MG63 (cell line): ENCODE results near the gene DNM1. TPM values are rescaled to one million over a fixed set of nuclear protein-coding genes. Genes with fewer than 3 reads are reported as not detected.
"Not testable (repeated sequence)": the region's sequence is repeated elsewhere in the genome, so short reads cannot be mapped to it uniquely, and the experiment has no call there.

ENCODE experiments used
- DNase-seq: peaks from one replicate; pipeline ENCODE4 v3.0.0-alpha.2; 2020
- H3K27me3 ChIP-seq: fragments of 250-450 bp; sonication (Bioruptor Pico); 2 replicates; pipeline ENCODE4 v1.5.1; 2020; ENCODE audit warnings: mild to moderate bottlenecking, moderate library complexity
- H3K36me3 ChIP-seq: fragments of 250-450 bp; sonication (Bioruptor Pico); 2 replicates; pipeline ENCODE4 v1.5.1; 2020; ENCODE audit warnings: mild to moderate bottlenecking, moderate library complexity
- H3K4me3 ChIP-seq: fragments of 250-450 bp; sonication (Bioruptor Pico); 2 replicates; pipeline ENCODE4 v1.5.1; 2020; ENCODE audit warnings: mild to moderate bottlenecking, moderate library complexity
- H3K9me3 ChIP-seq: fragments of 250-450 bp; sonication (Bioruptor Pico); 2 replicates; pipeline ENCODE4 v1.5.1; 2020; ENCODE audit warnings: mild to moderate bottlenecking, moderate library complexity
- total RNA-seq: library from RNA; depleted of rRNA; stranded (reverse); fragments of >200 nt; shearing (Covaris generic); gene quantifications from 2 replicates; pipeline ENCODE4 v1.2.3, GENCODE V29; 2014; ENCODE audit warnings: low replicate concordance

Gene DNM1
- total RNA-seq, 1 experiment from 2014 or later: 0.30 TPM

DNA sequence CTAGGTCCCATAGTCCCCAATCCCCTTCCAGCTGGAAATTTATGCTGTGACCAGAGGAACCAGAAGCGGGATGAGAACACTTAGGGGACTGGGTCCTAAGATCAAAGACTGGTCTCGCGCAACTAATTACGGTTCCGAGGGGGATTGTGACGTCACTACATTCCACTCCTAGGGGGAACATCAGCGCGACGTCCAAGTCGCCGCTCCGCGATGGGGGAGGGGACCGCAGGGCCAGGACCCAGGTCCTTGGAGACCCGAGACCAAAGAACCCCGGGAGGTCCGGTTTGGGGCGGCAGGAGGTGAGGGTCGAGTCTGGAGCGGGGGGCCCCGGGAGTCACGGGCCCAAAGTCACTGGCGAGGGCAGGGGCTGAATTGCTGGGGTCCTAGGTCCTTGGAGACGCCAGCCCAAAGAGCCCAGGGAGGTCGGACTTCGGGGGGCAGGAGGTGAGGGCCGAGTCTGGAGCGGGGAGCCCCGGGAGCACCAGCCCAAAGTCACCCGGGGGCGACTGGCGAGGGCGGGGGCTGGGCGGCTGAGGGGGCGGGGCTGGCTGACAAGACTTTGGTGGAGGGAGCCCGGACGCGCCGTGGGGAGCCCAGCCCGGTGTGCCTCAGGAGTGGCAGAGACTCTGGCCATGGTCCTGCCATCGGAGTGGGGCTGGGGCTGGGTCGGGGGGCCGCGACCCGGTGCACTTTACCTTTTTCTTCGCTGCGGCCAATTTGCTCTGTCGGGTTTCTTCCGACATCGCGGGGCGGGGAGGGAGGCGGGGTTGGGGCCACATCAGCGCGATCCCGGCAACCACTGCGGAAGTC lies 72.2 kb downstream of the DNM1 start, which contains the start of gene GOLGA2:
GOLGA2 (minus strand) TSS at position 810 of the 810 bp plus-strand sequence; CDS start at position 779, 31 bp downstream.
- DNase-seq: peak; percentile 19
- Histone ChIP-seq H3K36me3 (peaks cover 33% of the 10 kb centered on the region), H3K9me3 (no peaks in the 10 kb centered on the region), H3K4me3 (peak within 1 kb of the TSS; percentile 97), H3K27me3 (no peaks in the 10 kb centered on the region)

DNA sequence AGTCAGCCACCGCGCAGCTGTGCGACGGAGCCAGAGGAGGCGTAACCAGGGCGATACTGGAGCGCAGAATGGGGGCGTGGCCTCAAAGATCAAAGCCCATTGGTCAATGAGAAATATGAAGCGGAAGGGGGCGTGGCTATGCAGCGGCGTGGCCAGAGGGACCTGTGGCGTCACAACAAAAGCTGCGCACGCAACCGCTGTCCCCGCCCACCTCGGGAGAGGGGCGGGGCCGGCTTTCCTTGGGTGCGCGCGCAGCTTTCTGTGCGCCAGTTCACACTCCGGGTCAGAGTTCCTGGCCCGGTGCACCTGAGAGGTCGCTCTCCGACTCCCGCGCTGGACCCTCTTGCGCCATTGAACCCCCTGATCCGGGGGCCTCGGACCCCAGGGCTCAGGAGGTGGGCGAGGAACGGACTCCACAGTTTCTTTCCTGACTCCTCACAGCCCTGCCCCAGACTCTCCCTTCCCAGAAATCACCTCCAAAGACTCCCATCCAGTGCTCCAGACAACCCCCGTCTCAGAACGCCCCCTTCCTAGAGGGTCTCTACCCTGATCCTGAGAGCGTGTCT lies 72.9 kb downstream of the DNM1 start, which contains the start of gene SWI5:
SWI5 (plus strand) TSS at position 269 of the 566 bp plus-strand sequence.
- H3K9me3 ChIP-seq: no peaks in the 10 kb centered on the region
- peak within 1 kb of the TSS; percentile 97 for H3K4me3 ChIP-seq
- H3K36me3 ChIP-seq: peaks cover 29% of the 10 kb centered on the region
- no peaks in the 10 kb centered on the region for H3K27me3 ChIP-seq
- peak; percentile 97 for DNase-seq

DNA sequence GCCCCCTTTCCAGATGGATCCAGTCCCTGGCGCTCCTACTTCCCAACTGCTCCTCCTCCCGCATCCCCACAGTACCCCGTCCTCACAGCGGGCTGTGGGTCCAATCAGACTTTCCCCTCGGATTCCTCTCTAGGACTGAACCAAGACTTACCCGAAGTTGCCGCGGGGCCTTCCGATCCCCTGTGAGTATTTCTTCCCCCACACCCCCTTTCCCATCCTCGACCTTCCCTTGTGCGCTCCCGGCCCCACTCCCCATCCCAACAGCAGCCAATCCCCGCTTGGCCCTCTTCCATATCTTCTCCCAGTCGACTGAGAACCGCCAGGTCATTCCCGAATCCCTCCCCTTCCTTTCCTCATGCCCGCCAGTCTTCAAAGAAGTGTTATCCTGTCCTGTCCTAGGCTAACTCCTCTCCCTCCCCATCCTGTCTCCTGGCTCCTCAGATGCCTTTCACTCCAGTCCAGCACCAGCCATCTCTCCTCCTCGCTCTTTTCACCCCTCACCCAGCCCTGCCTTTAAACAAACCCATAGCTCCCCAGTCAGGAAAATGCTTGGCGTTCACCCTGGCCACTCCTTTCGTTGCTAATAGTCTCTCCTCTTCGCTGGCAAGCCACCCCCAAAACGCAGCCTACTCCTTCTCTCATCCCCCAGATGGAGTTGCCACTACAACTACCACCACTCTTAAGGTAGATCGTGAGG lies 73.5 kb downstream of the DNM1 start:
- peak overlapping the region; percentile 97 for H3K4me3 ChIP-seq
- no peaks in the 10 kb centered on the region for H3K27me3 ChIP-seq
- peak; percentile 23 for DNase-seq
- H3K9me3 ChIP-seq: no peaks in the 10 kb centered on the region
- H3K36me3 ChIP-seq: peaks cover 22% of the 10 kb centered on the region

DNA sequence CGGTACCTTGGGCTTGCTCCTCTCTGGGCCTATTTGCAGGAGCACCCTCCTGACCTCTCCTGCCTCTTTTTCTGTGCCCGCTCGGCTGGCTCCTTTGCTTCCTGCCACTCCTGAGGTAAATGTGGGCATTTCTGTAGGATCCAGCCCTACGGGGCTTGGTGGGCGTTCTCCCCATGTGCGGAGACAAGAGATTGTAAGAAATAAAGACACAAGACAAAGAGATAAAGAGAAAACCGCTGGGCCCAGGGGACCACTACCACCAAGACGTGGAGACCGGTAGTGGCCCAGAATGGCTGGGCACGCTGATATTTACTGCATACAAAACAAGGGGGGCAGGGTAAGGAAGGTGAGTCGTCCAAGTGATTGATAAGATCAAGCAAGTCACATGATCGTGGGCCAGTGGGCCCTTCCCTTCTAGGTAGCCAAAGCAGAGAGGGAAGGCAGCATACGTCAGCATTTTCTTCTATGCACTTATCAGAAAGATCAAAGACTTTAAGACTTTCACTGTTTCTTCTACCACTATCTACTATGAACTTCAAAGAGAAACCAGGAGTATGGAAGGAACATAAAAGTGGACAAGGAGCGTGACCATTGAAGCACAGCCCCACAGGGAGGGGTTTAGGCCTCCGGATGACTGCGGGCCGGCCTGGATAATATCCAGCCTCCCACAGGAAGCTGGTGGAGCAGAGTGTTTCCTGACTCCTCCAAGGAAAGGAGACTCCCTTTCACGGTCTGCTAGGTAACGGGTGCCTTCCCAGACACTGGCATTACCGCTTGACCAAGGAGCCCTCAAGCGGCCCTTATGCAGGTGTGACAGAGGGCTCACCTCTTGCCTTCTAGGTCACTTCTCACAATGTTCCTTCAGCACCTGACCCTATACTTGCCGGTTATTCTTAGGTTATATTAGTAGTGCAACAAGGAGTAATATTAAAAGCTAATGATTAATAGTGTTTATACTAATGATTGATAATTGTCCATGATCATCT lies 76.2 kb downstream of the DNM1 start:
- not testable (repeated sequence) for H3K4me3 ChIP-seq, H3K9me3 ChIP-seq, DNase-seq, H3K36me3 ChIP-seq, H3K27me3 ChIP-seq

DNA sequence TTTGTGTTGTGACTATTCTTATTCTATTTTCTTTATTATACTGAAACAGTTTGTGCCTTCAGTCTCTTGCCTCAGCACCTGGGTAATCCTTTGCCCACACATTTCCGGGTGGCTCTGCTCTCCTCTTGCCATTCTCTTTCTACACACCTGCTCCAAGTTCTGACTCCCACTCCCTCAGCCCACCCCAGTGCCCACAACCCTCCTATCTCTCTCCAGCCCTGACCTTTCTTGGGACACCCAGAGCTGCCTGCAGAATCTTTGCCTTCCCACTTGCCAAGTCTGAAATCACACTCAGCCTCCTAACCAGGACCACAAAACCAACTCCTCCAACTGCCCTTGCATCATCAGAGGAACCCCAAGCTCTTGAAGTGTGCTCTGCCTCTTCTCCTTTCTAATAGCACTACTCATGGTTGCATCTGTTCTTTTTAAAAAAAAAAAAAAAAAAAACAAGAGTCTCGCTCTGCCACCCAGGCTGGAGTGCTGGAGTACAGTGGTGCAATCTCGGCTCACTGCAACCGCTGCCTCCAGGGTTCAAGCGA lies 77.0 kb downstream of the DNM1 start:
- Histone ChIP-seq H3K4me3 (no peak overlapping the region), H3K36me3 (no peaks in the 10 kb centered on the region), H3K9me3 (no peaks in the 10 kb centered on the region), H3K27me3 (no peaks in the 10 kb centered on the region)
- DNase-seq: no peak

DNA sequence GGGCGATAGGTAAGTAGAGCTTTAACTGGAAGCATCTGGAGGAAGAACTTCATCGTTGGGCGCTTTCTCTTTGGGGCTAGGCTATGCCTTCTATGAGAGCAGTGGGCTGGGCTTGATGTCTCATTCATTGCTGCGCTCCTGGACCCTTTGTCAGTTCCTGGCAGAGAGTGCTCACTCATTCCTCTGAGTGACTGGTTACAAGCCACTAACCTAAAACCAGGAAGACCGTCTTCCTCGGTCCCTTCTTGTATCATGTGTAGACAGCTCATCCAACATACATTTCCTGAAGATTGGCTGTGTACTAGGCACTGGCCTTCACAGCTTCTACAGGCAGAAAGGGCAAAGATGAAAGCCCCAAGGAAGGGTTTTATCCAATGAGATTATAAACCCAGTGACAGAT lies 79.3 kb downstream of the DNM1 start:
- Histone ChIP-seq H3K4me3 (no peak overlapping the region), H3K36me3 (no peaks in the 10 kb centered on the region), H3K27me3 (no peaks in the 10 kb centered on the region), H3K9me3 (no peaks in the 10 kb centered on the region)
- DNase-seq: no peak

DNA sequence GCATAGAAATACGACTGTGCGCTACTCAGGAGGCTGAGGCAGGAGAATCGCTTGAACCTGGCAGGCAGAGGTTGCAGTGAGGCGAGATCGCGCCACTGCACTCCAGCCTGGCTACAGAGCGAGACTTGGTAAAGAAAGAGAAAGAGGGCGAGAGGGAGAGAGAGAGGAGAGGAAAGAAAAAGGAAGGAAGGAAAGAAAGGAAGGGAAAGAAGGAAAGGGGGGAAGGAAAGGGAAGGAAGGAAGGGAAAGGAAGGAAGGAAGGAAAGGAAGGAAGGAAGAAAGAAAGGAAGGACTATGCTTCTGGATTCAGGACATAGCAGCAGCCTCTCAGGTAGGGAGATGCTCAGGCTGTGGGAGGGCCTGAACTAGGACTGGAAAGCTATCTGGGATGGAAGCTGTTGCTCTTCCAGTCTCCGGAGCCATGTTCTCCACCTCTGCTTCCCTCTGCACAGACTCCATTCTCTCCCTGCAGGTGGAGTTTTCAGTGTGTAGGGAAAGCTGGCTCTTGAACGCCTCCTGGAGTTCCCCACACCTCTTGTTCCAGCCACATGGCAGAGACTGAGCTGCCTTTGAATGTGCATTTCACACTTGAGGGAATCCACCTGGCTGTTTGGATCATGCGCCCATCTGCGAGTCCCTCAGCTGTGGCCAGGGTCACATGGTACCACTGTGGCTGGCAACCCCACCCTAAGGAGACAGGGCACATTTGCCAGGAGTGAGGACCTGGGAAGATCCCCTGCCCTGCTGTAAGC lies 82.0 kb downstream of the DNM1 start:
- Histone ChIP-seq H3K27me3 (no peaks in the 10 kb centered on the region), H3K4me3 (no peak overlapping the region), H3K36me3 (no peaks in the 10 kb centered on the region), H3K9me3 (no peaks in the 10 kb centered on the region)
- DNase-seq: no peak

DNA sequence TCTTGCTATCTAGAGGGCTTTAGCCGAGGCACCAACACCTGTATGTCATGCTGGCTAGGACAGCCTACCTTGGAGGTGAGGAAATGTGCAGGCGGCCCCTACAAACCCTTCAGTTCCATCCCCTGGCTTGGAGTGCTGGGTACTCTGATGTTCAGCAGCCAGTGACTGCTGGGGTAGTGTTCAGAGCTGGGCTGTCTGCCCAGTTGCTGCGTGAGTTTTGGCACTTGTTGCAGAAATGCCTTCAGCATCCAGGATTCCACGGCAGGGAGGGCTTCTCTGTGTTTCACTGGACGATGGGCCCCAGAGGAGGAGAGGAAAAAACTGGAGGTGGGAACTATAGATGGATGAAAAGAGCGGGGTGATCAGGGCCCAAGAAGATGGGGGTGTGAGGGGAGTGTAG lies 83.3 kb downstream of the DNM1 start:
- Histone ChIP-seq H3K4me3 (no peak overlapping the region), H3K27me3 (no peaks in the 10 kb centered on the region), H3K9me3 (no peaks in the 10 kb centered on the region), H3K36me3 (no peaks in the 10 kb centered on the region)
- DNase-seq: peak; percentile 51

DNA sequence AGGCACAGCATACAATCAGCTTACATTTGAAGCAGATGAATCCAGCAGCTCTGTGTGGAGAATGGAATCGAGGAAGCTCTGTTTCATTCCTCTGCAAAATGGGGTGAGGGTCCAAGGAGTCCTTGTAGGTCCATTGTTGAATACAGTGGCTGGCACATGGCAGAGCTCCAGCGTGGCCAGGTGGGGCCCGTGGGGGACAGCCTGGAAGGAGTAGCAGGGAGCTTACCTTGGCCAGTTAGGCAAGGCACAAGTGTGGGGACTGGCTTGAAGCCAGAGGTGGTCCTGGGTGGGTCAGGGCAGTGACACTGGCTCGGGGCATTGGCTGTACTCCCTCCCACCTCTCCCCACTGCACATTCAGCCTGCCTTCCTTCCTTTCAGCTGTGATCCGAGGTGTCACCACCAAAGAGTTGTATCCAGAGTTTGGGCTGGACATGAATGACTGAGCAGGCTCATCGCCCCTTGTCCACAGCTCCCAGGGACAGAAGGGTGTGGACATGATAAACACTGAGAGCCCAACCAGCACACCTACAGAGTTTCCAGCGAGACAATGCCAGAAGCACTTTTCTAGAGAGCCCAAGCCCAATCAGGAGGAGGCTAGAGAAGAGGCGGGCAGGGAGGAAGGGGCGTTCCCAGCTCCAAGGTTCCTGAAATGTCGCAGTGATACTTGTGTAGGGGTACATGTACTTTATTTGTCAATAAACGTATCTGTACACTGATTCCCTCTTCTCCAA lies 85.3 kb downstream of the DNM1 start:
- no peak for DNase-seq
- H3K4me3 ChIP-seq: no peak overlapping the region
- no peaks in the 10 kb centered on the region for H3K9me3 ChIP-seq
- H3K27me3 ChIP-seq: no peaks in the 10 kb centered on the region
- H3K36me3 ChIP-seq: no peaks in the 10 kb centered on the region

DNA sequence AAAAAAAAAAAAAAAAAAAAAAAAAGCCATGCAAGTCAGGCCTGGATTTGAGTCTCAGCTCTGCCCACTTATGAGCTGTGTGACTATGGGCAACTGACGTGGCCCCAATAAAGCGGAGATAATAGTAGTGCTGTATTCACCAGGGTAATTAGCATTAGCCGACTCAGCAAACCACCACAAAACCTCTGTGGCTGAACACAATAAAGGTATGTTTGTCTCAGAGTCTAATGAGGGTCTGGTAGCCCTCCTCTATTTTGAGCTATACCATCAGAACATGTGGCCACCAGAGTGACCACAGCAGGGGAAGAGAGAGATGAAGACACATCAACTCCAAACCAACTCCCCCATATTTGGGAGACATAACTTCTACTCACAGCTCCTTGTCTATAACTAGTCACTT lies 88.8 kb downstream of the DNM1 start:
- Histone ChIP-seq H3K4me3 (no peak overlapping the region), H3K36me3 (no peaks in the 10 kb centered on the region), H3K27me3 (no peaks in the 10 kb centered on the region), H3K9me3 (no peaks in the 10 kb centered on the region)
- DNase-seq: no peak

DNA sequence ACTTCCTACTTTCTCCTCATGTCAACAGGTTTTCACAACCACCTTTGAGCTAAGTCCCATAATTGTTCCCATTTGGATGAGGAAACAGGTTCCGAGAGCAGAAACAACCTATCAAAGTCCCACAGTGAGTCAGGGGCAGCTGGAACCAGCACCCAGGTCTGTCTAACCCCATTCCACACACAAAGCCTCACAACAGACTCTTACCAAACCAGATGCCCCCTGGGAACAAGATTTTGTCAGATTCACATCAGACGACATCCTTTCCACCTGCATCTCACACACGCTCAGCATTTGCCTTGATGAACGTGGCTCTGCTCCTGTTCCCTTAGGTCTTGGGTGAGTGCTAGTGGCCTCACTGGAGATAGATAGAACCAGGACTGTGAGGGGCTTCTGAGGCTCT lies 89.9 kb downstream of the DNM1 start:
- Histone ChIP-seq H3K4me3 (no peak overlapping the region), H3K27me3 (no peaks in the 10 kb centered on the region), H3K36me3 (no peaks in the 10 kb centered on the region), H3K9me3 (no peaks in the 10 kb centered on the region)
- DNase-seq: no peak

DNA sequence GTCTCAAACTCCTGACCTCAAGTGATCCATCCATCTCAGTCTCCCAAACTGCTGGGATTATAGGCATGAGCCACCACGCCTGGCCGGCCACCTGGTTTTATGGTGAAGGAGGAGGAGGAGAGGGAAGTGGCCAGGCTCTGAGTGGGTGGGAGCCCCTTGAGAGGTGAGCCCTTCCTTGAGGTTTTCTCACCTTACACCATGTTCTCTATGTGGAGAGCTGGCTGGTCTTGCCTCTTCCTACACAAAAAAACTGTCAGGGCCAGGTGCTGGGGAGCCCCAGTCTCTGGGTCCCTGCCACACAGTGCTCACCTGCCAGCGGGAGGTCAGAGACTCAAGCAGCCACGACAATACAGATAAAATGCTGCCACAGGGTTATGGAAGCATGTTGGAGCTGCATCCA lies 91.0 kb downstream of the DNM1 start:
- H3K36me3 ChIP-seq: no peaks in the 10 kb centered on the region
- H3K9me3 ChIP-seq: no peaks in the 10 kb centered on the region
- H3K27me3 ChIP-seq: no peaks in the 10 kb centered on the region
- no peak overlapping the region for H3K4me3 ChIP-seq
- DNase-seq: no peak

DNA sequence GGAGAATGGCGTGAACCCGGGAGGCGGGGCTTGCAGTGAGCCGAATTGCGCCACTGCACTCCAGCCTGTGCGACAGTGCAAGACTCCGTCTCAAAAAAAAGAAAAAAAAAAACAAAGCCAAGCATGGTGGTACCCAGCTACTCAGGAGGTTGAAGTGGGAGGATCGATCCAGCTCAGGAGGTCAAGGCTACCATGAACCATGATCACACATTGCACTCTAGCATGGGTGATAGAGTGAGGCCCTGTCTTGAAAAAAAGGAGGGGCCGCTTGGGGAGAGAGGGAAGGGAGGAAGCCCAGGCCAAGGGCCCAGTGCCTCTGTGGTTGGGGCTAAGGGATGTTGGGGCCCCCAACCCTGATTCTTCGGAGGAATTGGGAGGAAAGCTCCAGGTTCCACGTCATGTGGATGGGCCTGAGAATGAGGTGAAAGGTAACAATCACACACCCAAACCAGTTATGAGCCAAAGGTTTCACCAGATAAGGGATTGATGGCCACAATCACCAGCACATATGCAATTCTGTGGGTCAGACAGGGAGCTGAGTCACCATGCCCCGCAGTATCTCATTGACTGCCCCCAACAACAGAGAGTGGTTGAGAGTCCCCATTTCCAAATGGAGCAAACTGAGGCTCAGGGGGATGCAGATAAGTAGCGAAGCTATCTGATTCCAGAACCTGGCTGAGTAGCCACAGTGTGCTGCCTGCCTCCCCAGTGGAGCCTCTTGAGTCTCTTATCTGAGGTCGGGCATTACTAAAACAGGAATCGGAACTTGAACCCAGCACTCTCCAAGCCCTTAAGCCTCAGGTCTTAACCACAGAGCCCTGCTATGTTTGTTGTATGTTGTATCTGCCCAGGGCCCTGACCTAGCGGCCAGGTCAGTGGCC lies 93.4 kb downstream of the DNM1 start:
- no peaks in the 10 kb centered on the region for H3K9me3 ChIP-seq
- no peak for DNase-seq
- no peaks in the 10 kb centered on the region for H3K27me3 ChIP-seq
- H3K4me3 ChIP-seq: no peak overlapping the region
- H3K36me3 ChIP-seq: no peaks in the 10 kb centered on the region

DNA sequence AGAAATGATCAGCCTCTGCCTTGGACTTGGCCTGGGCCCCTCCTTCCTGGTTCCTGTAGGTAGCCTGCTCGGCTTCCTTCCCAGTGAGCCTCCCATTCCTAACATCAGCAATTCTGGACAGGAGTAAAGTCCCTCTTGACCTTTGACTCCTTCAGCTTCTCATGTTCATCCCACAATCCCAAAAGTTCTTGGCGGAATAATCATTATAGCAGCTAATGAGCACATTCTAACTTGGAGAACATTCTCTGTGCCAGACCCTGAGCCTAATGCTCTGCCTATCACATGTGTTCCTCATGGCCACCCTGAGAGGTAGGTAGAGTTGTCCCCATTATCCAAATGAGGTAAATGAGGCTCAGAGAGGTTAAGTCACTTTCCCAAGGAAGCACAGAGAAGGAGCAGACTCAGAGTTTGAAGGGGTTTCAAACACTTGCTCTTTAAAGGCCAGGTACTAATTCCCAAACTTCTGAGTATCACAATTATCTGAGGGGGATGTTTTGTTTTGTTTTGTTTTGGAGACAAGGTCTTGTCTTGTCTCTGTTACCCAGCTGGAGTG lies 94.1 kb downstream of the DNM1 start:
- no peaks in the 10 kb centered on the region for H3K9me3 ChIP-seq
- no peaks in the 10 kb centered on the region for H3K36me3 ChIP-seq
- H3K4me3 ChIP-seq: no peak overlapping the region
- no peaks in the 10 kb centered on the region for H3K27me3 ChIP-seq
- DNase-seq: no peak
